Naive B cell (primary cell): ENCODE results near the gene SUN3. TPM values are rescaled to one million over a fixed set of nuclear protein-coding genes. Genes with fewer than 3 reads are reported as not detected.

Source experiments
- polyA plus RNA-seq, 6 donors: library from polyadenylated mRNA; unstranded; fragments of 300-500 nt; fragmentation: Illumina TruSeq; gene quantifications; one replicate each; pipeline ENCODE4 v1.2.3, GENCODE V29; 2021; ENCODE audit warnings: low read depth in 6 of 6

Gene SUN3
- polyA plus RNA-seq, 6 donors from 2014 or later, result 1.0 TPM; not detected in 5

Other genes starting within 250 kb of the SUN3 start
- gene PKD1L1, start 80.6 kb downstream of the SUN3 start, polyA plus RNA-seq, result under 1 TPM in 3 of 6 donors, not detected in 3; 0.05 to 0.30 (median 0.15) TPM
- 10 to 100 TPM; 34.1 to 57.3 (median 43.5) TPM for gene HUS1, start 49.5 kb downstream of the SUN3 start, polyA plus RNA-seq
- not detected for gene C7orf57, start 6.4 kb upstream of the SUN3 start, polyA plus RNA-seq
- 1 to 10 TPM in 5 of 6 donors, not detected in 1; 2.7 to 5.6 (median 3.3) TPM for gene UPP1, start 60.2 kb upstream of the SUN3 start, polyA plus RNA-seq
- gene ABCA13, start 142.4 kb upstream of the SUN3 start, polyA plus RNA-seq, result not detected